GM21381 (cell line): Measurements from ENCODE around the gene RAP2B.
"Not testable (repeated sequence)": the region's sequence is repeated elsewhere in the genome, so short reads cannot be mapped to it uniquely, and the experiment has no call there.

Source experiments
- ATAC-seq: cut with Tn5 transposase; IDR thresholded peaks from one replicate; pipeline ENCODE4 v1.9.1; 2021; ENCODE audit warnings: mild to moderate bottlenecking, moderate library complexity; ENCODE audit not compliant: unreplicated experiment

RAP2B gene

DNA sequence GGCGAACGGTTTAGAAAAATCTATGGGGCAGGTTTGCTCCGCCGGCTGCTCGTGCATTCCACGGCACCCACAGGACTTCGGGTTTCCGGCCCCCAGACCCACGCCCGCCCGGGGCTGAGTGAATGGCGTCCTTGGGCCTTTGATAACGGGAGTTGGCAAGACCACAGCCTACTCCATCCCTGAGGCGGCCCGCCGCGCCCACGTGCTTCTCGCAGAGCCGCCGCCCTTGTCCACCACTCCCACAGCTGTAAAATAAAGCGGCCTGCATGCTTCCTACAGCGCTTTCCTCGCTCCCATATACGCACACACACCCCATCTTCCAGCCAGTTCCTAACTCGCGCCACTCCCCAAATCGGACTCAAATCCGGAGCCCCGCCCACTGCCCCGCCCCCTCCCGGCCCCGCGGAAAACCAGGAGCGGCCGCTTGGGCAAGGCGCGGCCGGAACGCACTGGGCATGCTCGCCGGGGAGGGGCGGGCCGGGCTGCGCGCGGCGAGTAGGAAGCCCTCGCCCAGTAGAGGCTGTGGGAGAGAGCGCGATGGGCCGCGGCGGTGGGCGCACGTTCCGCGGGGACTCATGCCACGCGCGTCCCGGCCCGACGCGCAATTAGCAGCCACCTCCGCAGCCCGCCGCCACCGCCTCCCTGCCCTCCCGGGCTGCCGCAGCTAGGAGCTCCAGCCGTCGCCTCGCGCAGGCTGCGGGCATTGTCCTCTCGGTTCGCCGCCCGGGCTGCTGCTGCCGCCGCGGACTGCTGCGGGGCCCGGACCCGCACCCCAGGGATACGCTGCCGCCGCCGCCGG, at the start of gene RAP2B:
Gene RAP2B (plus strand): TSS at position 513 of the 799 bp plus-strand sequence. CDS start 468 bp downstream, outside the sequence.
- peak; percentile 47 for ATAC-seq

- ATAC-seq = no peak
Measured at GRCh38 chr3:153113541-153113940, 48.5 kb upstream of the RAP2B start.

GRCh38 chr3:153114270-153114669, 47.8 kb upstream of the RAP2B start:
- not testable (repeated sequence) for ATAC-seq

- no peak for ATAC-seq
Measured at GRCh38 chr3:153115326-153115725, 46.7 kb upstream of the RAP2B start.

DNA sequence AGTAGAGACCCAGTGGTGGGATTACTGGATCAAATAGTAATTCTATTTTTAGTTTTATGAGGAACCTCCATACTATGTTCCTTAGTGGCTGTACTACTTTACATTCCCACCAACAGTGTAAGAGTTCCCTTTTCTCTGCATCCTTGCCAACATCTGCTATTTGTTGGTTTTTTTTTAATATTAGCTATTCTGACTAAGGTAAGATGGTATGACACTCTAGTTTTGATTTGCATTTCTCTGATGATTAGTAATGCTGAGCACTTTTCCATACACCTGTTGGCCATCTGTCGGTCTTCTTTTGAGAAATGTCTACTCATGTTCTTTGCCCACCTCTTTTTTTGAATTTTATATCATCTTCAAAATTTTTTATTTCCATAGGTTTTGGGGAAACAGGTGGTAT, 34.2 kb upstream of the RAP2B start:
- no peak for ATAC-seq

DNA sequence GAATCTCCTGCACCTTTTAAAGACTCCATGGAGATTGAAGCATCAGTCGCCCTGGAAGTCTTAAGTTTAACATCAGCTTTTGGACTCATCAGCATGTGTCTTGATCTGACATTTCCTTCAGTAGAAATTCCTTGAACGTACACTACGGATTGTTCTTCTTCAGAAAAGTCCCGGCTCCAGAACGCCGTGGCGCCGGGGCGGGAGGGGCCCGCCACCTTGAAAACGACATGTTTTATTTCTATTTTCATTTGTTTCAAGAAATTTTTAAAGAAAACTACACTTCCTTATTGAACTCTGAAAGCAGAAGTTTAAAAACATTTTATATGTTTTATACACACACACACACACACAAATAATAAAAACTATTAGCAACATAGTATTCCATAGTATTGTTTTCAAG, 32.6 kb upstream of the RAP2B start:
- ATAC-seq = no peak

GRCh38 chr3:153129866-153130265, 32.2 kb upstream of the RAP2B start:
- ATAC-seq = no peak

- ATAC-seq = peak; percentile 95
Measured at GRCh38 chr3:153130312-153130977, 31.6 kb upstream of the RAP2B start.

- no peak for ATAC-seq
Measured at GRCh38 chr3:153137626-153138025, 24.4 kb upstream of the RAP2B start.

- ATAC-seq = peak; percentile 77
Measured at GRCh38 chr3:153138276-153139210, 23.5 kb upstream of the RAP2B start.

GRCh38 chr3:153142961-153143360, 19.1 kb upstream of the RAP2B start:
- ATAC-seq = no peak

- no peak for ATAC-seq
Measured at GRCh38 chr3:153144071-153144470, 18.0 kb upstream of the RAP2B start.

DNA sequence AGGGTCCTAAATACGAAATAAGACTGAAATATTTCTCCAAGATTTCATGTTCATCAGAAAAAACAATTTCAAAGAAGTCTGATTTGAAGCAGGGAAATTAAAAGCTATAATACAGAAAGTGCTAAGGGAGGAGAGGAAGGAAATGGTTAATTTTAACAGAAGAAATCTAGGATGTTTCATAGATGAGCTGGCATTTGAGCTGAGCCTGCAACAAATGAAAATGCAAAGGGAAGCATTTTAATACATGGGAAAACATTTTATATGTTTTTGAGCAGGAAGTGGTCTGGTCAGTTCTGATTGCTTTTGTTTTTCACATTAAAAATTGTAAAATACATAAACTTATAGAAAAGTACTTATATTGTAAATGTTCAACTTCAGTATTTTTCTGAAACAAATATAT, 17.2 kb upstream of the RAP2B start:
- no peak for ATAC-seq

- no peak for ATAC-seq
Measured at GRCh38 chr3:153145454-153145853, 16.6 kb upstream of the RAP2B start.

- ATAC-seq = no peak
Measured at GRCh38 chr3:153146191-153147053, 15.6 kb upstream of the RAP2B start.

GRCh38 chr3:153150991-153151390, 11.0 kb upstream of the RAP2B start:
- no peak for ATAC-seq

DNA sequence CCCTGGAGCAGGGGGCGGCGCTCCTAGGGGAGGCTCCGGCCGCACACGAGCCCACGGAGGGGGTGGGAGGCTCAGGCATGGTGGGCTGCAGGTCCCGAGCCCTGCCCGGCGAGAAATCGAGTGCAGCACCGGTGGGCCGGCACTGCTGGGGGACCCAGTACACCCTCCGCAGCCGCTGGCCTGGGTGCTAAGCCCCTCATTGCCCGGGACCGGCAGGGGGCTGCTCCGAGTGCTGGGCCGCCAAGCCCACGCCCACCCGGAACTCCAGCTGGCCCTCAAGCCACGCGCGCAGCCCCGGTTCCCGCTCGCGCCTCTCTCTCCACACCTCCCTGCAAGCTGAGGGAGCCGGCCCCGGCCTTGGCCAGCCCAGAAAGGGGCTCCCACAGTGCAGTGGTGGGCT, 6.2 kb upstream of the RAP2B start:
- ATAC-seq = not testable (repeated sequence)

DNA sequence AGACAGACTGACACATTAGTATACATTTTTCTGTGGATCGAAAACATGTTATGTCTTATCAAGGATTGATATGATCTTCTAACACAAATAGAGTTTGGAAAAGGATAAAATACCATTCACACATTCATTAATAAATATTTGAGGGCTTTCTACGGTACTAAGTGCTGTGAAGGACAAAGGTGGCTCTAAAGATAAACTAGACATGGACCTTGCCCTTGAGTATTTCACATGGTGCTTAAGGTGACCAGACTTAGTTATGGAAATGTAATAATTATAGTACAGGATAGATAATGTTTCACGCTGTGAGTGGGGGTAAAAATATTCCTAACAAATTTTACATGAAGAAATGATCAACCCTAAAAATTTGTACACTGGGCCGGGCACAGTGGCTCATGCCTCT, 3.8 kb upstream of the RAP2B start:
- ATAC-seq = no peak

DNA sequence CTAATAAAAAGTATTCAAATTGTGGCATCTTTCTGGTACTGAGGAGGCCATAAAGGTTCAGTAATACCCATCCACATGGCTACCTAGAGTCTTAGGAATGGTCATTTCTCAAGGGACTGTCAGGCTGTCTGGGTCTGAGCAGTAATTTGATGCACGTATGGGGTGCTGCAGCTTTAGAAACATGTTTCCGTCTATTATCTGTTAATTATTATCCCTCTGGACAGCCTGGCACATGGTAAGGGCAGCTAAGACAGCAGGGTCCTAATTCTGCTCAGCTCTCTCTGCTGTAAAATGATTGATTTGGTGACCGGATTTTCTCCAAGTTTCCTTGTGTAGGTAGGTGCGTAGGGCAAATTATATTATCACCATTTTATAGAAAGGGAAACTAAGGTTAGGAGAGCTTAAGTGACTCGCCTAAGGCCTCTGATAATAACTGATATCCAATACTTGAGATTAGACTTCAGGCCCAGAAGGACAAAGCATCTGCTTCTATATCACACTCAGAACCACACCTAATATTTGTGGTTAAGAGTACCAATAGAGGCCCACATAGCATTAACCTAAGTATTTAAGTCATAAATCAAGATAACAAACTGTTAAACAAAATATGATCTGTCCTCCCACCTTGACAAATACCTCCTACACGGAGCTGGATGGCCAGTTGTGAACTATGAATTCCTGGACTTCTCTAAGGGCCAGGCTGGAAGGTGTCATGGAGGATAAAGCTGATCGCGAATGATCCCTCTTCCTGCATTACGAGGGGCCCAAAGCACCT, 2.9 kb upstream of the RAP2B start:
- ATAC-seq = no peak
